Transverse colon (tissue), 3 donors: ENCODE data around the gene NTRK3.

Experiments
- CTCF ChIP-seq, 5 experiments: fragments of 200-600 bp in 3 of 5; fragments of 450-650 bp in 2 of 5; sonication (generic) in 3 of 5; IDR thresholded peaks; 1 replicate in 2 of 5; 2 replicates in 3 of 5; pipeline ENCODE4 v1.5.1; 2016 to 2017; ENCODE audit warnings: antibody characterized with exemption in 5 of 5, inconsistent platforms in 3 of 5, mild to moderate bottlenecking in 2 of 5, moderate library complexity in 1 of 5
- EP300 ChIP-seq: sonication (generic); formaldehyde crosslinking; IDR thresholded peaks from one replicate; pipeline ENCODE4 v1.6.1; 2017; ENCODE audit warnings: antibody characterized with exemption, low read depth
- POLR2A ChIP-seq: fragments of 450-650 bp; IDR thresholded peaks from one replicate; pipeline ENCODE4 v1.6.1; 2016; ENCODE audit warnings: antibody characterized with exemption, mild to moderate bottlenecking, moderate library complexity

GRCh38 chr15:88274553-88275460 is 18.3 kb upstream of the NTRK3 start:
- TF ChIP-seq CTCF (IDR thresholded peaks at IDR 0.05) = peak; percentile 52 to 79 (median 75)
- TF ChIP-seq POLR2A = no peak
- no peak for TF ChIP-seq EP300
